ENCODE measurements around the gene PARD3. TPM values are rescaled to one million over a fixed set of nuclear protein-coding genes. Genes with fewer than 3 reads are reported as not detected.

PARD3 gene
- total RNA-seq, 1 experiment from 2014 or later, result 46.3 TPM

DNA sequence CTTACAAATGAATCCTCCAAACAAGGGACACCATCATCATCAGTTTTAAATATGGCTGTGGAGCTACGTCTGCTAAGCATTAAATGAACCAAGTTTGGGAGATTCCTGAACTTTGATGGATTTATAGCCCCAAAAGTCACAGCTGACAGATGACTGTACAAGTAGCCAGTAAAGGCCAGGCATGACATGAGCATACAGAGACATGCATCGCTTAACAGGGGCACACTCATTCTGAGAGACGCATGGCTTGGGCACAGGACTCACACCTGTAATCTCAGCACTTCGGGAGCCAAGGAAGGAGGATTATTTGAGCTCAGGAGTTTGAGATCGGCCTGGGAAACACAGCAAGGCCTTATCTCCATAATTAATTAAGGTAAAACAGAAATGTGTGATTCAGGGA, 166.2 kb downstream of the PARD3 start:
- Histone ChIP-seq H3K27me3 (ENCODE audit: insufficient read depth, low read length) (no peaks in the 10 kb centered on the region), H3K4me2 (ENCODE audit: low read length) (no peak overlapping the region), H2AFZ (ENCODE audit: low read depth, low read length, poor library complexity, severe bottlenecking) (no peak overlapping the region), H3K4me1 (ENCODE audit: control insufficient read depth in 1 of 2, insufficient read depth in 2 of 2, low read length in 2 of 2) (no peaks in the 10 kb centered on the region), H3K79me2 (ENCODE audit: insufficient read depth, low read length) (peaks cover 29% of the 10 kb centered on the region), H3K9ac (ENCODE audit: low read length) (no peak overlapping the region), H4K20me1 (ENCODE audit: insufficient read depth) (no peaks in the 10 kb centered on the region), H3K9me3 (ENCODE audit: control insufficient read depth in 1 of 2, insufficient read depth in 1 of 2, low read depth in 1 of 2, low read length in 2 of 2) (no peaks in the 10 kb centered on the region), H3K9me2 (ENCODE audit: insufficient read depth) (no peaks in the 10 kb centered on the region), H3K36me3 (ENCODE audit: control insufficient read depth in 1 of 2, insufficient read depth in 2 of 2, low read length in 2 of 2) (no peaks in the 10 kb centered on the region), H3K27ac (ENCODE audit: low read depth, low read length) (no peak overlapping the region), H3K4me3 (replicated peaks in 1 of 2; ENCODE audit: low read depth in 1 of 2, low read length in 2 of 2) (no peak overlapping the region)
- DNase-seq (ENCODE audit: low read depth, low spot score), result no peak
- ChIA-PET POLR2A (no interaction called here), CTCF (no interaction called here), RAD21 (ENCODE audit: low non-redundant PET in 1 of 2, low total read pairs in 2 of 2, uncharacterized antibody in 2 of 2, unreplicated experiment in 2 of 2) (no interaction called here)
- TF ChIP-seq EZH2 (IDR thresholded peaks at IDR 0.05), result no peak
- no peak for TF ChIP-seq SIN3A (IDR thresholded peaks at IDR 0.05; ENCODE audit: low read depth)
- TF ChIP-seq JUND (IDR thresholded peaks at IDR 0.05), result no peak
- TF ChIP-seq ELF1 (IDR thresholded peaks at IDR 0.05; ENCODE audit: borderline replicate concordance, low read depth), result no peak
- TF ChIP-seq YY1 (IDR thresholded peaks at IDR 0.05; ENCODE audit: extremely low read depth, insufficient replicate concordance, low read depth, low read length), result no peak
- TF ChIP-seq, protein P1, sequence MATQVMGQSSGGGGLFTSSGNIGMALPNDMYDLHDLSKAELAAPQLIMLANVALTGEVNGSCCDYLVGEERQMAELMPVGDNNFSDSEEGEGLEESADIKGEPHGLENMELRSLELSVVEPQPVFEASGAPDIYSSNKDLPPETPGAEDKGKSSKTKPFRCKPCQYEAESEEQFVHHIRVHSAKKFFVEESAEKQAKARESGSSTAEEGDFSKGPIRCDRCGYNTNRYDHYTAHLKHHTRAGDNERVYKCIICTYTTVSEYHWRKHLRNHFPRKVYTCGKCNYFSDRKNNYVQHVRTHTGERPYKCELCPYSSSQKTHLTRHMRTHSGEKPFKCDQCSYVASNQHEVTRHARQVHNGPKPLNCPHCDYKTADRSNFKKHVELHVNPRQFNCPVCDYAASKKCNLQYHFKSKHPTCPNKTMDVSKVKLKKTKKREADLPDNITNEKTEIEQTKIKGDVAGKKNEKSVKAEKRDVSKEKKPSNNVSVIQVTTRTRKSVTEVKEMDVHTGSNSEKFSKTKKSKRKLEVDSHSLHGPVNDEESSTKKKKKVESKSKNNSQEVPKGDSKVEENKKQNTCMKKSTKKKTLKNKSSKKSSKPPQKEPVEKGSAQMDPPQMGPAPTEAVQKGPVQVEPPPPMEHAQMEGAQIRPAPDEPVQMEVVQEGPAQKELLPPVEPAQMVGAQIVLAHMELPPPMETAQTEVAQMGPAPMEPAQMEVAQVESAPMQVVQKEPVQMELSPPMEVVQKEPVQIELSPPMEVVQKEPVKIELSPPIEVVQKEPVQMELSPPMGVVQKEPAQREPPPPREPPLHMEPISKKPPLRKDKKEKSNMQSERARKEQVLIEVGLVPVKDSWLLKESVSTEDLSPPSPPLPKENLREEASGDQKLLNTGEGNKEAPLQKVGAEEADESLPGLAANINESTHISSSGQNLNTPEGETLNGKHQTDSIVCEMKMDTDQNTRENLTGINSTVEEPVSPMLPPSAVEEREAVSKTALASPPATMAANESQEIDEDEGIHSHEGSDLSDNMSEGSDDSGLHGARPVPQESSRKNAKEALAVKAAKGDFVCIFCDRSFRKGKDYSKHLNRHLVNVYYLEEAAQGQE (IDR thresholded peaks at IDR 0.05; ENCODE audit: low read depth), result no peak
- TF ChIP-seq POLR2A (IDR thresholded peaks at IDR 0.05; ENCODE audit: borderline replicate concordance, extremely low read depth, insufficient read depth, insufficient read length), result no peak
- TF ChIP-seq CEBPB (IDR thresholded peaks at IDR 0.05; ENCODE audit: low read depth), result no peak
- TF ChIP-seq EGR1 (IDR thresholded peaks at IDR 0.05; ENCODE audit: low read depth), result no peak
- TF ChIP-seq RAD21 (IDR thresholded peaks at IDR 0.05; ENCODE audit: low read depth), result no peak
- no peak for TF ChIP-seq ZNF274 (IDR thresholded peaks at IDR 0.05; ENCODE audit: low read depth, low read length)
- TF ChIP-seq CBX3 (IDR thresholded peaks at IDR 0.05; ENCODE audit: low read depth), result no peak
- TF ChIP-seq SP1 (IDR thresholded peaks at IDR 0.05; ENCODE audit: low read depth), result no peak
- no peak for TF ChIP-seq ZFX (IDR thresholded peaks at IDR 0.05)
- TF ChIP-seq, protein P2, sequence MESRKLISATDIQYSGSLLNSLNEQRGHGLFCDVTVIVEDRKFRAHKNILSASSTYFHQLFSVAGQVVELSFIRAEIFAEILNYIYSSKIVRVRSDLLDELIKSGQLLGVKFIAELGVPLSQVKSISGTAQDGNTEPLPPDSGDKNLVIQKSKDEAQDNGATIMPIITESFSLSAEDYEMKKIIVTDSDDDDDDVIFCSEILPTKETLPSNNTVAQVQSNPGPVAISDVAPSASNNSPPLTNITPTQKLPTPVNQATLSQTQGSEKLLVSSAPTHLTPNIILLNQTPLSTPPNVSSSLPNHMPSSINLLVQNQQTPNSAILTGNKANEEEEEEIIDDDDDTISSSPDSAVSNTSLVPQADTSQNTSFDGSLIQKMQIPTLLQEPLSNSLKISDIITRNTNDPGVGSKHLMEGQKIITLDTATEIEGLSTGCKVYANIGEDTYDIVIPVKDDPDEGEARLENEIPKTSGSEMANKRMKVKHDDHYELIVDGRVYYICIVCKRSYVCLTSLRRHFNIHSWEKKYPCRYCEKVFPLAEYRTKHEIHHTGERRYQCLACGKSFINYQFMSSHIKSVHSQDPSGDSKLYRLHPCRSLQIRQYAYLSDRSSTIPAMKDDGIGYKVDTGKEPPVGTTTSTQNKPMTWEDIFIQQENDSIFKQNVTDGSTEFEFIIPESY (IDR thresholded peaks at IDR 0.05; ENCODE audit: extremely low read depth, insufficient replicate concordance, low read length), result no peak
- TF ChIP-seq SRF (IDR thresholded peaks at IDR 0.05; ENCODE audit: low read depth), result no peak
- TF ChIP-seq, protein P3, sequence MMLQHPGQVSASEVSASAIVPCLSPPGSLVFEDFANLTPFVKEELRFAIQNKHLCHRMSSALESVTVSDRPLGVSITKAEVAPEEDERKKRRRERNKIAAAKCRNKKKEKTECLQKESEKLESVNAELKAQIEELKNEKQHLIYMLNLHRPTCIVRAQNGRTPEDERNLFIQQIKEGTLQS (IDR thresholded peaks at IDR 0.05), result no peak
- no peak for TF ChIP-seq FOSL1 (IDR thresholded peaks at IDR 0.05; ENCODE audit: low read depth)
- no peak for TF ChIP-seq POLR2AphosphoS5 (IDR thresholded peaks at IDR 0.05; ENCODE audit: low read depth, low read length)
- no peak for ATAC-seq
- intact Hi-C loops (cut with micrococcal nuclease), result no loop called here
- no TSS peak for BruUV-seq (replicated peaks)

Data from HCT116 (cell line).